GM18909 (cell line): ENCODE results near the gene VPS8.

Experiments
- ATAC-seq: cut with Tn5 transposase; IDR thresholded peaks from one replicate; pipeline ENCODE4 v1.9.1; 2021; ENCODE audit warnings: mild to moderate bottlenecking; ENCODE audit not compliant: unreplicated experiment, poor library complexity

VPS8 gene

GRCh38 chr3:184783319-184783718 lies 28.6 kb upstream of the VPS8 start:
- ATAC-seq: no peak

DNA sequence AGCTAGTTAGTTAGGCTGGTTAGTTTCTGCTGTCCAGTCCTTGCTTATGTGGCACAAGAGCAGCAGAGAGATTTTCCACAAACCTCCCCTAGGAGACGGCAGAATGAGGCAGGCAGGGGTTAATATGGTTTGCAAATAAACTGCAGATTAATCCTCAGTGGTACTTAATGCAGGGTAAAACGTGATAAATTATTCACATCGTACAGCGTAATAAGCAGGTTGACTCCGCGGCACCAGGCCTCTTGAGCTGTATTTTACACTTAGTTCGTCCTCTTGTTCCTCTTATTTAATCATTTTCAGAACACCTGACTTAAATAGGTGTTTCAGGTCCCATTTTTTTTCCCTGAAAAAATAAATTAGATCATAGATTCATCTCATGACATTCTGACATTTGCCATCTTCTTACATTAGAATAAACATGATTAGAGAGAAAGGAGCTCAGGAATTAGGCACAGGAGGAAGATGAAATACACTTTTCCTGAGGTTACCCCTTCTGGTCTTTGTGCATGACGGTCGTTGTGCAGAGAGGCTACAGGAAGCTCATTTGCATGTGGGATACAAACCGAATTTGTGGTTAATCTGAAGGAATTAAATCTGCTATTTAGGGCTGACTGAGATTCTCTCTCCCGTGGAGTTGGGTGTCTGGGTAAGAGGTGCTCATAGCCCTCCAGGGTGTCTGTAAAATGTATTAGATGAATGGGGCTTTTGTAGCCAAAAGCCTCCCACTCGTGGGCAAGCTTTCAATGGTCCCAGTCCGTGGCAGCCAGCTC lies 27.1 kb upstream of the VPS8 start:
- no peak for ATAC-seq

DNA sequence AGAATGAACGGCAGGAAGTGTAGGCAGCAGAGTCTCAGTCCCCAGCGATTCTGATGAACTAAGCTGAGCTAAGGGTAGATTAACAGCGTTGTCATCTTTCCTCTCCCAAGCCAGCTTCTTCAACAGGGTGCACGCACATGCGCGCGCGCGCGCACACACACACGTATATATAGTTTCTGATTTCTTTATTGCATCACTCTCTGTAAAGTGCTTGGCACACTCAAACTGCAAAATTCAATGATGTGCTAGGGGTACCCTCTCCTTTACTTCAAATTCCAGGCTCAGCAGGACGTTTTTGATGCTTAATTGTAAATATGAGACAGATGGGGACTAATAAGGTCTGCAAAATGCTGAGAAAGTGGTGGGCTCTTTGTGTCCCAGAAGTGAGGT lies 26.1 kb upstream of the VPS8 start:
- ATAC-seq: no peak

GRCh38 chr3:184786280-184786941 lies 25.6 kb upstream of the VPS8 start:
- ATAC-seq: no peak

- ATAC-seq: no peak
Observed at GRCh38 chr3:184788751-184789150, 23.2 kb upstream of the VPS8 start.

- ATAC-seq: no peak
Observed at GRCh38 chr3:184789314-184789998, 22.5 kb upstream of the VPS8 start.

DNA sequence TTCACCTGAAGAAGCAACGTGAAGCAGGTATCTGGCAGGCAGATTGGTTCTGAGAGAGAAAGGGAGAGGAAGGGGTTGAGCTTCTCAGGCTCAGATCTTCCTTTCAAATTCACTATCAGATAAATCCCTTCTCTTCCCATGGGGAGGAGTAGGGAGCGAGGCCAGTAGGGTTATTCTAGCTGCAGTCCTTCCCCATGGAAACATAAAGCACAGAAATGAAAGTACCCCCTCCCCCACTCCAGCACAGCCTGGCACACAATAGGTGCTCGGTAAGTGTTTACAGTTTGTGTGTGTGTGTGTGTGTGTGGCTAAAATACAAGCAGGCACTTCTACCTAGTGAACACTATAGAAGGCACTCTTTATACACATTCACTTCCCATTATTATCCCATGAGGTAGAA lies 20.8 kb upstream of the VPS8 start:
- ATAC-seq: no peak

GRCh38 chr3:184795522-184796190 lies 16.3 kb upstream of the VPS8 start:
- ATAC-seq: no peak

DNA sequence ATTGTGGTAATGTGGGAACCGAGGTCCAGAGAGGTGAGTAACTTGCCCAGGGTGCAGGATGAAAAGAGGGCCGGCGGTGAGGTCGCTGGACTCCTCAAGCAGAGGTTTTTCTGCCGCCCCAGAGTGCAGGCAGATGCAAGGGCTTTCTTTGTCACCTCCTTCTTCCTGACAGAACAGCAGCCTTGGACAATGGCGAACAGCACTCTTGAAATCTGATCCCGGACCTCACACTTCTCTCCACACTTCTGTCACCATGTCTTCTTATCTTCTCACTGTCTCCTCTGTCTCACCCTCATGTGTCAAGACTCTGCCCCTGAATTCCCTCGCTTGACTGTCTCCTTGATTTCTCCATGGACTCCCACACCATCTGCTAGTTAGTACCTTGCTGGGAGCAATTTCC lies 15.4 kb upstream of the VPS8 start:
- no peak for ATAC-seq

GRCh38 chr3:184796954-184797353 lies 15.0 kb upstream of the VPS8 start:
- no peak for ATAC-seq

DNA sequence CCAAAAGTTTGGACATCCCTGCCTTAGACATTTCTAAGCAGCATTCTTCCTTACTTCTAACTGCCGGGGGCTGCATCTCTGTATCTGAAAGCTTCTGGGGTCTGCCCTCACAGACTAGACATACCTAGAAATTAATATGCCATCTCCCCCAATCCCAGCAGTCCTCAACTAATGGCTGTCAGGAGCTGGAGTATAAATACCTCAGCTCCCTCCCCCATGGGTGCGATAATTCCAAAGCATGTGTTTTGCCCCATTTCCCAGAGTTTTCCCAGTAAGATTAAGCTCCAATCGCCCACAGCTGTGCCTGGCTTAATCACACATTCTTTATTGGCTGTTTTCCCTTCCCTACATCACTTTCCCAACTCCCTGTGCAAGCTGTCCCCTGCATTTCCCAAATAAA lies 13.8 kb upstream of the VPS8 start:
- ATAC-seq: no peak

- no peak for ATAC-seq
Observed at GRCh38 chr3:184800349-184800930, 11.5 kb upstream of the VPS8 start.

DNA sequence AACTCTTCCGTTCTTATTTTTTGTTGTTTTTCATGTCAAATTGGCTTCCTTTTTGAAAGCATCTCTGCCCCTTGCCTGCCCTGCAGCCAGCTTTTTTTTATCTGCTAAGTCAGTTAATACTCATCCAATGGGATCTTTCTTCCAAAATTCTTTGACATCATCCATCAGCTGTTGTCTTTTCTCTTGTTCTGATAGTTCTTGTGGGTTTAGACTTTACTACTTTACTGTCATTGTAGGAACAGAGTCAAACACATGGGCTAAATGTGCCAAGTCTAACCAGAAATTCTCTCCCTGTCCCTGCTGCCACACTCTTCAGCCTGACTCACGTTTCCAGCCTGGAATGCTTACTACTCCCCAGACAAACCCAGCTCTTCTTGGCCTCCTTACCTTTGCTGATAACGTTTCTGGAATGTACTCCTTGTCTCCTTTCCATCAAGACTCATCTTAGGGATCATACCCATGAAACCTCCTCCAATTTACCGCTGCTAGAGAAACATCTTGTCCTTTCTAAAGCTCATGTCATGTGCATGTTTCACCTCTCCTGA lies 10.7 kb upstream of the VPS8 start:
- ATAC-seq: no peak

- no peak for ATAC-seq
Observed at GRCh38 chr3:184802150-184802549, 9.8 kb upstream of the VPS8 start.

GRCh38 chr3:184804801-184805200 lies 7.2 kb upstream of the VPS8 start:
- ATAC-seq: no peak

DNA sequence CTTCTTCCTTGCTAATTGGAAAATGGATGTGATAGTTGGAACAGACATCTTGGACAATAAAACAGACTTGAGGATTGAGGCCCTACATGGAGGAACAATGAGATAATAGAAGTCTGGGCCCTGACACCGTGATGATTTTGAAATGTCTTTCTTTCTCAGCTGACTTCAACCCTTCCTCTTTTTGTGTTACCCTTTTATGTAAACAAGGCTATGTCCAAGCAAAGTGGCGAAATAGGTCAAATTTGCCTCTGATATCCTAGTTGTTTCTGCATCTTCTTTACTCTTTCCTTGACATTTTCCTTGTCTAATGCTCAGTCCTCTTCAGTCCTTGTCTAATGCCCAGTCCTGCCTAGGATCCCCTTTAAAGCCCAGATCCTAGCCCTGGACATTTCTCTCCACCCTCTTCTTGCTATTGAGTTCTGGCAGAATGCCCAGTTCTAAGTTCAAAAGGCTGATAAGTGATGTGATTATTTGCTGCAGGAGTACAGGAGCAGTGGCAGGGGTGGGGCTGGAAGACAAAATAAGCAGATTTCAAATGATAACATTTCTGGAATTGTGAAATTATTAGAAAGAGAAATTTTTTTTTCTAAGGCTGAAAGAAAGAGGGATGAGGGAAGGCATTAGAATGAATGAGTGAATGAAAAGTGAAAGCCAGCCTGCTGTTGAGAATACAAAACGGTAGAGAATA lies 6.5 kb upstream of the VPS8 start:
- no peak for ATAC-seq

- no peak for ATAC-seq
Observed at GRCh38 chr3:184806567-184807271, 5.2 kb upstream of the VPS8 start.

DNA sequence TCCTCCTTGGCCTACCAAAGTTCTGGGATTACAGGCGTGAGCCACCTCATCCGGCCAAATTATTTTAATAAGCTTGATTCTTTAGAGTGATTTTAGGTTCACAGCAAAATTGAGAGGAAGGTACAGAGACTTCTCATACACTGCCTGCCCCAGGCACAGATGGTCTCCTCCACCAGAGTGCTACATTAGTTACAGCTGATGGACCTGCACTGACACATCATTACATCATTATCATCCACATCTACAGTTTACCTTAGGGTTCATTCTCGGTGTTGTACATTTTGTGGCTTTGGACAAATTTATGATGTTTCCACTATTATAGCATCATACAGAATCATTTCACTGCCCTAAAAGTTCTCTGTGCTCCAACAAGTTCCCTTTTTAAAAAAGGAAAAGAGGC lies 4.4 kb upstream of the VPS8 start:
- ATAC-seq: no peak

DNA sequence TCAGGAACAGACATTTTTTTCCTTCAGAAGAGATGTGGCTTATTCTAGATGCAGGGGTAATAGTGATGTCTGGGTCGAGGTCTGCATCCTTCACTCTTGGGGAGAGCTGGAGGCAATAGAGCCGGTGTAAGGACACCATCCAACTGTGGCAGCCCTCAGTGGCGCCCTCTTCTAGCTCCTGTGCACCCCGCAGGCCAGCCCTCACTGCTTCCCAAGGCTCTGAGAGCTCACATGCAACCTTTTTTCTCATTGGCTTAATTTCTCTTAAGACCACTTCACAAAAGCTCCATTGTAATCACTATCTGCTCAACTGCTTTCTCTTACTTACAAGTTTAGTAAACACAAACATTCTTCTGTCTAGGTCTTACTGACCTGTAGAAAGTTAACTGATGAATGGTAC lies 3.9 kb upstream of the VPS8 start:
- no peak for ATAC-seq
